ENCODE results near the gene CYLD.

CYLD gene

DNA sequence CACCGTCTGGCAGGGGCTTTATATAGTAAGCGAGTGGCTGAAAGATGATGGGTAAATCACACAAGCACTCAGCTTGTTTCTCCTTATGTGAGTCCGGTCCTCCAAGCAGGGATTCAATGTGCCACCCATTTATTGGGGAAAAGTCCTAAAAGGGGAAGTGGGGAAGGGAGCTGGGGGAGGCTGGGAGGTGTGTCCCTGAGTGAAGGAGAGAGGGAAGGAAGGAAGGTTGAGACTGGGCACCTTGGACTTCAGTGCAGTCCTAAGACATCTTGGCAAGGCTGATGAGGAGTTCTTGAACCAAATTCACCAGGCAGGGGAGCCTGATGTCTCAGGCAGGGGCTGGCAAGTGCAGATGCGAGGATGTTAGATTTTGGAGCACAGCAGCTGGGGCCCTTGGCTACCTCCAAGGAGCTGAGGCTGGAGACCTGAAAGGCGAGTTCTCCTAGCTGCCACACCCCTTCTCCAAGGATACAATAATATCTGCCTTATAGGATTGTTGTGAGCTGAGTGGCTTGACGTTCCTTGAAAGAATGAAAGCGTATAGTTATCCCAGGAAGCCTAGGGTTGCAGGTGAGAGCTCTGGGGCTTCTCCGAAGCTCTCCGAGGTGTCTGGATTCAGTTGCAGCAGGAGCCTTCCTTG lies 23.0 kb upstream of the CYLD start:
- H3K27me3 ChIP-seq (ENCODE audit: insufficient read depth, low read length) = no peaks in the 10 kb centered on the region
- no peaks in the 10 kb centered on the region for H3K36me3 ChIP-seq (ENCODE audit: insufficient read depth, low read length)
- H3K4me1 ChIP-seq (ENCODE audit: insufficient read depth, low read length) = no peaks in the 10 kb centered on the region
- no peak overlapping the region for H3K4me3 ChIP-seq (ENCODE audit: low read length)
- H2AFZ ChIP-seq (ENCODE audit: low read depth, low read length) = no peak overlapping the region
- no peaks in the 10 kb centered on the region for H3K9me3 ChIP-seq (ENCODE audit: low read length)

- H3K27me3 ChIP-seq (ENCODE audit: insufficient read depth, low read length) = no peaks in the 10 kb centered on the region
- no peaks in the 10 kb centered on the region for H3K36me3 ChIP-seq (ENCODE audit: insufficient read depth, low read length)
Measured at GRCh38 chr16:50719401-50720337, 22.2 kb upstream of the CYLD start.

GRCh38 chr16:50721549-50722404 lies 20.1 kb upstream of the CYLD start:
- Histone ChIP-seq H3K36me3 (ENCODE audit: insufficient read depth, low read length) (no peaks in the 10 kb centered on the region), H3K4me3 (ENCODE audit: low read length) (no peak overlapping the region), H3K9me3 (ENCODE audit: low read length) (peaks cover 2% of the 10 kb centered on the region), H2AFZ (ENCODE audit: low read depth, low read length) (no peak overlapping the region), H3K4me1 (ENCODE audit: insufficient read depth, low read length) (no peaks in the 10 kb centered on the region), H3K27me3 (ENCODE audit: insufficient read depth, low read length) (no peaks in the 10 kb centered on the region)

More at GRCh38 chr16:50719401-50720337, 22.2 kb upstream of the CYLD start:
- H2AFZ ChIP-seq (ENCODE audit: low read depth, low read length) = no peak overlapping the region
- no peak overlapping the region for H3K4me3 ChIP-seq (ENCODE audit: low read length)
- H3K4me1 ChIP-seq (ENCODE audit: insufficient read depth, low read length) = no peaks in the 10 kb centered on the region
- H3K9me3 ChIP-seq (ENCODE audit: low read length) = peaks cover 2% of the 10 kb centered on the region

GRCh38 chr16:50722405-50722737 lies 19.5 kb upstream of the CYLD start:
- no peaks in the 10 kb centered on the region for H3K4me1 ChIP-seq (ENCODE audit: insufficient read depth, low read length)
- H2AFZ ChIP-seq (ENCODE audit: low read depth, low read length) = no peak overlapping the region
- H3K27me3 ChIP-seq (ENCODE audit: insufficient read depth, low read length) = no peaks in the 10 kb centered on the region
- no peak overlapping the region for H3K4me3 ChIP-seq (ENCODE audit: low read length)
- no peaks in the 10 kb centered on the region for H3K36me3 ChIP-seq (ENCODE audit: insufficient read depth, low read length)
- peaks cover 2% of the 10 kb centered on the region for H3K9me3 ChIP-seq (ENCODE audit: low read length)

DNA sequence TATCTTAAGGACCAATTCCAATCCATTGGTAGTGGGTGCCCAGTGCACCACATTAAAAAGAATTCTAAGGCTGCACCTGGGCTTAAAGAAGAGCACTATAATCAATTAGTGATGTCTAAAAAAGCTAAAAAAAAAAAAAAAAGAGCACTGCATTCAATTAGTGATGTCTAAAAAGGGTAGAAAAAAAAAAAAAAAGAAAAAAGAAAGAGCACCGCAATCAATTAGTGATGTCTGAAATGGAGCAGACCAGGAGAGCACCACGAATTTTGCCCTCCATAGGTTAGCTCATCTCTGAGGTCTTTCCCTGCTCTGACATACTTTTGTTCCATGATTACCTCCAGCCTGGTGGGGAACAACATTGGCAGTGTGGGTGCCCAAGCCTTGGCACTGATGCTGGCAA lies 18.9 kb upstream of the CYLD start:
- H3K27me3 ChIP-seq (ENCODE audit: insufficient read depth, low read length) = no peaks in the 10 kb centered on the region
- H3K9me3 ChIP-seq (ENCODE audit: low read length) = peaks cover 2% of the 10 kb centered on the region
- H3K4me3 ChIP-seq (ENCODE audit: low read length) = no peak overlapping the region

DNA sequence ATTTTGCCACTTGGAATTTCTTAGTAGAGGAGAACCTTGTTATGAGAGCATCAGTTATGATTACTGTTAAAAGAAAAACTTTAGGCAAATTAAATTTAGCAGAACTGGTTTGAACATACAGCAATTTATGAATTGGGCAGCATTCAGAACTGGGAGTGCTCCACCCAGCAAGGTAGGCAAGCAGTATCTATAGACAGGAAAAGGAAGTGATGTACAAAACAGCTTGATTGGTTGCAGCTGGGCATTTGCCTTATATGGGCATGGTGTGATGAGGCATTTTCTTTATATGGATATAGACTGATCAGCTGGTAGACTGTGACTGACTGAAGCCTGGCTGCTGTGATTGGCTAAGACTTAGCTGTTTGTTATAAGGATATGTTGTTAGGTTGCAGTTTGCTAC lies 17.6 kb upstream of the CYLD start:
- Histone ChIP-seq H3K36me3 (ENCODE audit: insufficient read depth, low read length) (no peaks in the 10 kb centered on the region), H3K4me3 (ENCODE audit: low read length) (no peak overlapping the region), H3K4me1 (ENCODE audit: insufficient read depth, low read length) (no peaks in the 10 kb centered on the region), H2AFZ (ENCODE audit: low read depth, low read length) (no peak overlapping the region), H3K9me3 (ENCODE audit: low read length) (peaks cover 2% of the 10 kb centered on the region), H3K27me3 (ENCODE audit: insufficient read depth, low read length) (no peaks in the 10 kb centered on the region)

More for the DNA sequence above, 18.9 kb upstream of the CYLD start:
- Histone ChIP-seq H3K4me1 (ENCODE audit: insufficient read depth, low read length) (no peaks in the 10 kb centered on the region), H2AFZ (ENCODE audit: low read depth, low read length) (no peak overlapping the region), H3K36me3 (ENCODE audit: insufficient read depth, low read length) (no peaks in the 10 kb centered on the region)

DNA sequence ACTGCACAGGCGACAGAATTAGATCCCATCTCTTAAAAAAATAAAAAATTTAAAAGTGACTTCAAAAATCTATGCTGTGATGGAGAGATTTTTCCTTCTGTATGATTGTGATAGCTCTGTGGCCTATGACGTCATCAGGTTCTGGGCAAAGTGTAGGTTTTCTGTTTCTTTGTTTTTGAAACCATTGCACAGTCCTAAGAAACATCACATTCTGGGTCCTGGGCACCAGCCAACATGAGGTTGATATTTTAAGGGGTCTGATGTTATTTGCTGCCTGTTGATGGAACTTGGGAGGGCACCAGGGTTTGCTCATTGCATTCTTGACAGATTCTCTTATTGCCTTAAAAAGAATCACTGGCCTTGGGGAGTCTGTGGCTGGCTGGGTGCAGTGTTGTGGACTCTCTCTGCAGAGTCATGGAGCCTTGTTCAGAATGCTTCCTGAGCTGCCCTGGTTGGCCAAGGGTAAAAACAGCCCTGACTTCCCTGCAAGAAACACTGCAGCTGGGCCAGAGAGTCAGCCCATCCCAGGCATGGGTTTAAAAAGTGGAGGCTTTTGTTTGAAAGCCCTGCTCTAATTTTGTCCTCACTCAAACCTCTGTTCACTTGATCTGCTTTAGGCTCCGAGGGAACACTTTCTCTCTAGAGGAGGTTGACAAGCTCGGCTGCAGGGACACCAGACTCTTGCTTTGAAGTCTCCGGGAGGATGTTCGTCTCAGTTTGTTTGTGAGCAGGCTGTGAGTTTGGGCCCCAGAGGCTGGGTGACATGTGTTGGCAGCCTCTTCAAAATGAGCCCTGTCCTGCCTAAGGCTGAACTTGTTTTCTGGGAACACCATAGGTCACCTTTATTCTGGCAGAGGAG lies 10.5 kb upstream of the CYLD start:
- H2AFZ ChIP-seq (ENCODE audit: low read depth, low read length) = no peak overlapping the region
- H3K27me3 ChIP-seq (ENCODE audit: insufficient read depth, low read length) = peaks cover 6% of the 10 kb centered on the region
- H3K4me3 ChIP-seq (ENCODE audit: low read length) = no peak overlapping the region
- H3K36me3 ChIP-seq (ENCODE audit: insufficient read depth, low read length) = no peaks in the 10 kb centered on the region
- H3K9me3 ChIP-seq (ENCODE audit: low read length) = no peaks in the 10 kb centered on the region
- H3K4me1 ChIP-seq (ENCODE audit: insufficient read depth, low read length) = no peaks in the 10 kb centered on the region

DNA sequence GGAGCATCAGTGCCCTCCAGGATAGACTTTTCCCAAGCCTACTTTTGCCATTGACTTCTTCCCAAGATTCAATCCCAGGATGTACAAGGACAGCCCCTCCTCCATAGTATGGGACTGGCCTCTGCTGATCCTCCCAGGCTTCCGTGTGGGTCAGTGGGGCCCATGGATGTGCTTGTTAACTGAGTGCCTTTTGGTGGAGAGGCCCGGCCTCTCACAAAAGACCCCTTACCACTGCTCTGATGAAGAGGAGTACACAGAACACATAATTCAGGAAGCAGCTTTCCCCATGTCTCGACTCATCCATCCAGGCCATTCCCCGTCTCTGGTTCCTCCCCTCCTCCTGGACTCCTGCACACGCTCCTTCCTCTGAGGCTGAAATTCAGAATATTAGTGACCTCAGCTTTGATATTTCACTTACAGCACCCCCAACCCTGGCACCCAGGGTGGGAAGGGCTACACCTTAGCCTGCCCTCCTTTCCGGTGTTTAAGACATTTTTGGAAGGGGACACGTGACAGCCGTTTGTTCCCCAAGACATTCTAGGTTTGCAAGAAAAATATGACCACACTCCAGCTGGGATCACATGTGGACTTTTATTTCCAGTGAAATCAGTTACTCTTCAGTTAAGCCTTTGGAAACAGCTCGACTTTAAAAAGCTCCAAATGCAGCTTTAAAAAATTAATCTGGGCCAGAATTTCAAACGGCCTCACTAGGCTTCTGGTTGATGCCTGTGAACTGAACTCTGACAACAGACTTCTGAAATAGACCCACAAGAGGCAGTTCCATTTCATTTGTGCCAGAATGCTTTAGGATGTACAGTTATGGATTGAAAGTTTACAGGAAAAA lies 9.7 kb upstream of the CYLD start:
- no peaks in the 10 kb centered on the region for H3K9me3 ChIP-seq (ENCODE audit: low read length)
- H3K4me1 ChIP-seq (ENCODE audit: insufficient read depth, low read length) = no peaks in the 10 kb centered on the region
- no peaks in the 10 kb centered on the region for H3K36me3 ChIP-seq (ENCODE audit: insufficient read depth, low read length)
- H3K27me3 ChIP-seq (ENCODE audit: insufficient read depth, low read length) = peaks cover 11% of the 10 kb centered on the region
- H2AFZ ChIP-seq (ENCODE audit: low read depth, low read length) = no peak overlapping the region
- H3K4me3 ChIP-seq (ENCODE audit: low read length) = no peak overlapping the region

- Histone ChIP-seq H3K27me3 (ENCODE audit: insufficient read depth, low read length) (peaks cover 19% of the 10 kb centered on the region), H3K36me3 (ENCODE audit: insufficient read depth, low read length) (no peaks in the 10 kb centered on the region), H2AFZ (ENCODE audit: low read depth, low read length) (no peak overlapping the region), H3K9me3 (ENCODE audit: low read length) (no peaks in the 10 kb centered on the region), H3K4me3 (ENCODE audit: low read length) (no peak overlapping the region), H3K4me1 (ENCODE audit: insufficient read depth, low read length) (no peaks in the 10 kb centered on the region)
Measured at GRCh38 chr16:50733468-50733867, 8.4 kb upstream of the CYLD start.

GRCh38 chr16:50735629-50736122 lies 6.2 kb upstream of the CYLD start:
- Histone ChIP-seq H3K9me3 (ENCODE audit: low read length) (no peaks in the 10 kb centered on the region), H3K4me3 (ENCODE audit: low read length) (no peak overlapping the region), H3K36me3 (ENCODE audit: insufficient read depth, low read length) (no peaks in the 10 kb centered on the region), H2AFZ (ENCODE audit: low read depth, low read length) (no peak overlapping the region), H3K27me3 (ENCODE audit: insufficient read depth, low read length) (peaks cover 21% of the 10 kb centered on the region), H3K4me1 (ENCODE audit: insufficient read depth, low read length) (no peaks in the 10 kb centered on the region)

GRCh38 chr16:50736448-50736847 lies 5.4 kb upstream of the CYLD start:
- H3K27me3 ChIP-seq (ENCODE audit: insufficient read depth, low read length) = peaks cover 17% of the 10 kb centered on the region
- no peak overlapping the region for H2AFZ ChIP-seq (ENCODE audit: low read depth, low read length)
- H3K9me3 ChIP-seq (ENCODE audit: low read length) = no peaks in the 10 kb centered on the region
- no peaks in the 10 kb centered on the region for H3K4me1 ChIP-seq (ENCODE audit: insufficient read depth, low read length)
- H3K36me3 ChIP-seq (ENCODE audit: insufficient read depth, low read length) = no peaks in the 10 kb centered on the region
- no peak overlapping the region for H3K4me3 ChIP-seq (ENCODE audit: low read length)

Measured in neuron (in vitro differentiated cells).